22Rv1 (cell line): ENCODE data around the gene IGFALS.

Experiments
- ZFX ChIP-seq: fragments of 450-650 bp; IDR thresholded peaks from 2 replicates; pipeline ENCODE4 v1.6.1; 2017; ENCODE audit warnings: antibody characterized with exemption, borderline replicate concordance
- TF ChIP-seq, protein P1 (sequence below): fragments of 450-650 bp; IDR thresholded peaks from 2 replicates; pipeline ENCODE4 v1.5.1; 2017; ENCODE audit warnings: mild to moderate bottlenecking

DNA sequence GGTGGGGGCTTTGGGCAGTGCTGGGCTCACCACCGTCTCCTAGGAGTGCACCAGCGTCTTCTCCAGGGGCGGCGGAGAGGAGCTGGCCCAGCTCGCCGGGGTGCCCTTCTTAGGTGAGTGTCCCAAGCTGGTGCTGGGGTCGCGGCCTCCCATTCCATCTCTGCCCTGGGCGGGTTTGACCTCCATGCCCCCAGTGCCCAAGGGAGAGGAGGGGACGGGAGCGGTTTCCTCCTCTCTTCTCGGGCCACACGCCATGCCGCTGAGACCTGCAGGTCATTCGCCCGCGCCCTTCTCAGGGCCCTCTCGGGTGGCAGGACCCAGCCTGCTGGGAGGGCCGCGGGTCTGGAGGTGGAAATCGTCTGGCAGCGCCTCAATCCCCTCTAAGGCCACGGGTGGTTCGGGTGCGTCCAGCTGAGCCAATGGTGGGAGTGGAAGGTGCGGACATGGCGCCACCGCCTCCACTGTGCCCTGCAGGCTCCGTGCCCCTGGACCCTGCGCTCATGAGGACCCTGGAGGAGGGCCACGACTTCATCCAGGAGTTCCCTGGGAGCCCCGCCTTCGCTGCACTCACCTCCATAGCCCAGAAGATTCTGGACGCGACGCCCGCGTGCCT lies 5.3 kb downstream of the IGFALS start:
- TF ChIP-seq, protein P1, sequence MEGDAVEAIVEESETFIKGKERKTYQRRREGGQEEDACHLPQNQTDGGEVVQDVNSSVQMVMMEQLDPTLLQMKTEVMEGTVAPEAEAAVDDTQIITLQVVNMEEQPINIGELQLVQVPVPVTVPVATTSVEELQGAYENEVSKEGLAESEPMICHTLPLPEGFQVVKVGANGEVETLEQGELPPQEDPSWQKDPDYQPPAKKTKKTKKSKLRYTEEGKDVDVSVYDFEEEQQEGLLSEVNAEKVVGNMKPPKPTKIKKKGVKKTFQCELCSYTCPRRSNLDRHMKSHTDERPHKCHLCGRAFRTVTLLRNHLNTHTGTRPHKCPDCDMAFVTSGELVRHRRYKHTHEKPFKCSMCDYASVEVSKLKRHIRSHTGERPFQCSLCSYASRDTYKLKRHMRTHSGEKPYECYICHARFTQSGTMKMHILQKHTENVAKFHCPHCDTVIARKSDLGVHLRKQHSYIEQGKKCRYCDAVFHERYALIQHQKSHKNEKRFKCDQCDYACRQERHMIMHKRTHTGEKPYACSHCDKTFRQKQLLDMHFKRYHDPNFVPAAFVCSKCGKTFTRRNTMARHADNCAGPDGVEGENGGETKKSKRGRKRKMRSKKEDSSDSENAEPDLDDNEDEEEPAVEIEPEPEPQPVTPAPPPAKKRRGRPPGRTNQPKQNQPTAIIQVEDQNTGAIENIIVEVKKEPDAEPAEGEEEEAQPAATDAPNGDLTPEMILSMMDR, result no peak
- no peak for TF ChIP-seq ZFX
